HTERT RPE-1 (cell line): ENCODE measurements around the gene ADCY5.

Experiments
- in situ Hi-C: fragments of 300-500 bp; cut with MboI; formaldehyde crosslinking; loops from 4 replicates; pipeline ENCODE4 v1.14.3; 2020; ENCODE audit warnings: low sequenced_read_pairs

Gene ADCY5

GRCh38 chr3:123459862-123460261 lies 11.0 kb upstream of the ADCY5 start:
- in situ Hi-C loops = no loop called here

- in situ Hi-C loops = no loop called here
Measured at GRCh38 chr3:123458255-123458654, 9.4 kb upstream of the ADCY5 start.

GRCh38 chr3:123457841-123458240 lies 9.0 kb upstream of the ADCY5 start:
- in situ Hi-C loops = no loop called here

GRCh38 chr3:123453675-123454074 lies 4.8 kb upstream of the ADCY5 start:
- in situ Hi-C loops = no loop called here

GRCh38 chr3:123451186-123451585 lies 2.3 kb upstream of the ADCY5 start:
- in situ Hi-C loops = no loop called here

- in situ Hi-C loops = no loop called here
Measured at GRCh38 chr3:123449997-123450604, 1.2 kb upstream of the ADCY5 start.

- in situ Hi-C loops = no loop called here
Measured at GRCh38 chr3:123449102-123449996, 459 bp upstream of the ADCY5 start.

- in situ Hi-C loops = no loop called here
Measured at GRCh38 chr3:123447749-123448517, 957 bp downstream of the ADCY5 start.

GRCh38 chr3:123447416-123447748 lies 1.5 kb downstream of the ADCY5 start:
- in situ Hi-C loops = no loop called here

GRCh38 chr3:123446610-123447109 lies 2.2 kb downstream of the ADCY5 start:
- in situ Hi-C loops = no loop called here

GRCh38 chr3:123446210-123446609 lies 2.7 kb downstream of the ADCY5 start:
- in situ Hi-C loops = no loop called here

- in situ Hi-C loops = no loop called here
Measured at GRCh38 chr3:123445702-123446101, 3.2 kb downstream of the ADCY5 start.

- in situ Hi-C loops = no loop called here
Measured at GRCh38 chr3:123444744-123445143, 4.1 kb downstream of the ADCY5 start.

- in situ Hi-C loops = no loop called here
Measured at GRCh38 chr3:123444023-123444422, 4.9 kb downstream of the ADCY5 start.

GRCh38 chr3:123442908-123443307 lies 6.0 kb downstream of the ADCY5 start:
- in situ Hi-C loops = no loop called here

- in situ Hi-C loops = no loop called here
Measured at GRCh38 chr3:123442125-123442524, 6.8 kb downstream of the ADCY5 start.

GRCh38 chr3:123439806-123440580 lies 8.9 kb downstream of the ADCY5 start:
- in situ Hi-C loops = no loop called here

GRCh38 chr3:123432832-123433523 lies 15.9 kb downstream of the ADCY5 start:
- in situ Hi-C loops = no loop called here

GRCh38 chr3:123431658-123432324 lies 17.1 kb downstream of the ADCY5 start:
- in situ Hi-C loops = no loop called here
